ENCODE data around the gene TMCC2. TPM values are rescaled to one million over a fixed set of nuclear protein-coding genes. Genes with fewer than 3 reads are reported as not detected.

The TMCC2 gene
- total RNA-seq, 6 donors from 2014 or later: 1.3 to 7.2 (median 3.8) TPM

GRCh38 chr1:205236951-205237475, 9.3 kb downstream of the TMCC2 start:
- no peaks in the 10 kb centered on the region for H3K27me3 ChIP-seq
- no peak overlapping the region for H3K4me3 ChIP-seq
- peaks cover 0 to 5% (median 0%) of the 10 kb centered on the region in 4 donors for H3K36me3 ChIP-seq
- H3K9me3 ChIP-seq: no peaks in the 10 kb centered on the region
- ATAC-seq (ENCODE audit: low FRiP score in 2 of 2) (peak in 1 of 2 donors; percentile 27), DNase-seq (no peak)
- H3K4me1 ChIP-seq: peaks cover 10 to 37% (median 26%) of the 10 kb centered on the region in 4 donors
- TF ChIP-seq CTCF (IDR thresholded peaks at IDR 0.05): no peak
- TF ChIP-seq POLR2A (IDR thresholded peaks at IDR 0.05): no peak
- no peak for TF ChIP-seq EP300 (IDR thresholded peaks at IDR 0.05)
- TF ChIP-seq POLR2AphosphoS5 (IDR thresholded peaks at IDR 0.05): no peak
- H3K27ac ChIP-seq: peak overlapping the region in 3 of 4 donors; percentile 16 to 59 (median 17)
- WGBS, 2 donors: 68 to 78% methylated on average over 4 of the region's 4 CpGs

GRCh38 chr1:205237526-205238484, 10.1 kb downstream of the TMCC2 start:
- WGBS, 2 donors: 60 to 61% methylated on average over 12 of the region's 12 CpGs

GRCh38 chr1:205239078-205239477, 11.3 kb downstream of the TMCC2 start:
- no peaks in the 10 kb centered on the region for H3K9me3 ChIP-seq
- ATAC-seq (ENCODE audit: low FRiP score in 2 of 2) (no peak), DNase-seq (no peak)
- peaks cover 0 to 5% (median 0%) of the 10 kb centered on the region in 4 donors for H3K36me3 ChIP-seq
- no peak overlapping the region for H3K4me3 ChIP-seq
- H3K4me1 ChIP-seq: peaks cover 10 to 37% (median 26%) of the 10 kb centered on the region in 4 donors
- no peaks in the 10 kb centered on the region for H3K27me3 ChIP-seq
- TF ChIP-seq CTCF (IDR thresholded peaks at IDR 0.05) (no peak), EP300 (IDR thresholded peaks at IDR 0.05) (no peak), POLR2AphosphoS5 (IDR thresholded peaks at IDR 0.05) (no peak), POLR2A (IDR thresholded peaks at IDR 0.05) (no peak)
- peak overlapping the region in 2 of 4 donors; percentile 30 to 35 for H3K27ac ChIP-seq
- 57 to 58% methylated on average over 3 of the region's 3 CpGs for WGBS, 2 donors

More at GRCh38 chr1:205237526-205238484, 10.1 kb downstream of the TMCC2 start:
- peaks cover 0 to 5% (median 0%) of the 10 kb centered on the region in 4 donors for H3K36me3 ChIP-seq
- TF ChIP-seq POLR2A (IDR thresholded peaks at IDR 0.05) (no peak), CTCF (IDR thresholded peaks at IDR 0.05) (no peak), POLR2AphosphoS5 (IDR thresholded peaks at IDR 0.05) (no peak), EP300 (IDR thresholded peaks at IDR 0.05) (no peak)
- H3K4me1 ChIP-seq: peaks cover 10 to 37% (median 26%) of the 10 kb centered on the region in 4 donors
- no peaks in the 10 kb centered on the region for H3K9me3 ChIP-seq
- DNase-seq (no peak), ATAC-seq (ENCODE audit: low FRiP score in 2 of 2) (peak in 1 of 2 donors; percentile 46)
- H3K4me3 ChIP-seq: no peak overlapping the region
- no peaks in the 10 kb centered on the region for H3K27me3 ChIP-seq
- peak overlapping the region in 3 of 4 donors; percentile 16 to 59 (median 17) for H3K27ac ChIP-seq

- peak in 1 of 2 donors; percentile 7 for DNase-seq
- Histone ChIP-seq H3K4me1 (peaks cover 10 to 37% (median 26%) of the 10 kb centered on the region in 4 donors), H3K36me3 (peaks cover 0 to 5% (median 0%) of the 10 kb centered on the region in 4 donors), H3K27me3 (no peaks in the 10 kb centered on the region), H3K27ac (no peak overlapping the region), H3K4me3 (no peak overlapping the region), H3K9me3 (no peaks in the 10 kb centered on the region)
- peak in 1 of 4 donors; percentile 2 for TF ChIP-seq EP300 (IDR thresholded peaks at IDR 0.05)
- no peak for TF ChIP-seq CTCF (IDR thresholded peaks at IDR 0.05)
- no peak for TF ChIP-seq POLR2A (IDR thresholded peaks at IDR 0.05)
- peak; percentile 33 to 55 for TF ChIP-seq POLR2AphosphoS5 (IDR thresholded peaks at IDR 0.05)
- no peak for ATAC-seq (ENCODE audit: low FRiP score in 2 of 2)
- WGBS, 2 donors: 71 to 84% methylated on average over 4 to 6 of the region's 6 CpGs
Measured at GRCh38 chr1:205240118-205240517, 12.4 kb downstream of the TMCC2 start.

All from upper lobe of left lung (tissue), 6 donors.